GM18499 (cell line): ENCODE results near the gene GADD45G.

Source experiments
- ATAC-seq: cut with Tn5 transposase; IDR thresholded peaks from one replicate; pipeline ENCODE4 v1.9.1; 2021; ENCODE audit warnings: moderate number of reproducible peaks; ENCODE audit not compliant: insufficient read depth, unreplicated experiment

The GADD45G gene

DNA sequence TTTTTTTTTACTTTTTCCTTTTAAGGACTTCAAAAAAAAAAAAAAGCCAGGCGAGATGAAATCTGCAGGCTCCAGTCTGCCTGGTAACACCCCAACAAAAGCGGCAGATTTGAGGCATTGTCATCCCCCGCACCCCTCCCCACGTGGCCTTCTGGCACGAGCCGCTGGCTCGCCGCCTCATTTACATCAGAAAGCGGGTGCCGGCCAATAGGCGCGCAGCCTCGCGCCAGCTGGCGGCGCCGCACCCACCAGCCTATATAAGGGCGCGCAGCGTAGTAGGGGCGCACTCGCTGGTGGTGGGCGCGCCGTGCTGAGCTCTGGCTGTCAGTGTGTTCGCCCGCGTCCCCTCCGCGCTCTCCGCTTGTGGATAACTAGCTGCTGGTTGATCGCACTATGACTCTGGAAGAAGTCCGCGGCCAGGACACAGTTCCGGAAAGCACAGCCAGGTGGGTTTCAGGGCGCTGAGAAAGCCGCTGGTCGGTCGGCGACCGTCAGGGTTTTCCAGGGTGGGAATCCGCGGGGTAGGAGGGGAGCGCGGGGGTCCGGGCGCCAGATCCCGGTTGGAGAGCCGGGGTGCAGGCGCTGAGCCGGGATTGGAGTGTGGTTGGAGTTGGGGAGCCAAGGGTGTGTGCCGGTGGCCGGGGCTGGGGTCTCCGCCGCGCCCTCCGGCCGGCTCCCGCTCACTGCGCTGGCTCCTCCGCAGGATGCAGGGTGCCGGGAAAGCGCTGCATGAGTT, at the start of gene GADD45G:
TSS of gene GADD45G (plus strand) at position 284 of the 736 bp plus-strand sequence. CDS start at position 394, 110 bp downstream.
- ATAC-seq, result no peak

- ATAC-seq, result no peak
Measured at GRCh38 chr9:89555036-89555415, 49.8 kb upstream of the GADD45G start.

GRCh38 chr9:89555451-89556375, 49.1 kb upstream of the GADD45G start:
- no peak for ATAC-seq

GRCh38 chr9:89558196-89558899, 46.5 kb upstream of the GADD45G start:
- ATAC-seq, result no peak

GRCh38 chr9:89558948-89559347, 45.9 kb upstream of the GADD45G start:
- no peak for ATAC-seq

GRCh38 chr9:89562186-89562814, 42.5 kb upstream of the GADD45G start:
- no peak for ATAC-seq

DNA sequence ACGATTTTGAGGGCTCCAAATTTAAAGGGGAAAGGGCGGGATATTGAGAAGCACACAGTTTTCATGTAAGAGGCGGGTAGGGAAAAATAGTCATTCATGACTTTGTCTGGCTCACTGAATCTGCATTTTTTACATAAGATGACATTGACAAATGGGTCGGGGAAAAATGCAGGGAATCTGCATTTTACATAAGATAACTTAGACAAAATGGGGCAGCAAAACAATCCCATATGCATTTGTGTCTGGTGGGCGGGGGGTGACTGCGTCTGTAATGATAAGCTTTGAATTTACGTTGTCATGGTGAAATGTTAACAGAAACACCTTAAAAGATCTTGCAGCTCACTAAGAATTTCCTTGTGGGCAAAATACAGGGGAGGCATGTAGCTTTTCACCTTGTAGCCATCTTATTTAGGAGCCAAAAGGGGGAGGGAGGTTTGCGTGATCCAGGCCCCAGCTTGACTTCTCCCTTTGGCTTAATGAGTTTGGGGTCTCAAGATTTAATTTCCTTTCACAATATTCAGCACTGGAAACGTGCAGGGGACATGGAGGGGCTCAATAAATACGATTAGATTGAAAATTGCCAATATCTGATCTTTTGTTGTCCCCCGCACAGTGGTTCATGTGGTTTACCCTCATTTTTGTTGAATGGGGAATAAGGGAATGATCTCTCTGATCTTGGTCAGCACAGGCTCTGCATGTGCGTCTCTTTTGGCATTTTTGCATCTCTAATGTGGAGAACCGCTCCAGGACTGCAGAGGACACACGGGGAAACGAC, 41.1 kb upstream of the GADD45G start:
- no peak for ATAC-seq

DNA sequence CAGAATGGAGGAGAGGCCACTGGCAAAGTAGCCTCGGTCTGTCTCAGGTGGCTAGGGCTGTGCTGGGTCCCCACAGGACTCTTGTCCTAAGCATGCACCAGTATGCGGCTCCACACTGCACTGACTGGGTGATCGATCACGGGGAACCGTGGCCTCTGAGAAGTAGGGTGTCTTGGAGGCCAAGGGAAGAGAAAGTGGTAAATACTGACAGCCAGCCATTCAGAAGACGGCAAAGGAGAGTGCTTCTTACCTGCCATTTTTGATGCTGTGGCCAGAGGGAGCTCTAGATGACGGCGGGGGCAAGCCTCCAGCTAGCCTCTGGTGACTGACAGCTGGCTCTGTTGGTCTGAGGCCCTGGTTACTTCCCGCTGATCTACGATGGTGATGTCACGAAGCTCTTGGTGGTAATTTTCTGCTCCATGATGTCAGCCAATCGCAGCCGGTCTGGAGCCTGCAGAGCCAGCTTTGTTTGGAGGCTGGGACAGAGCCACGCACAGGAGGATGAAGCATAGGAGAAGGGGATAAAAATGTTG, 40.4 kb upstream of the GADD45G start:
- peak; percentile 60 for ATAC-seq

DNA sequence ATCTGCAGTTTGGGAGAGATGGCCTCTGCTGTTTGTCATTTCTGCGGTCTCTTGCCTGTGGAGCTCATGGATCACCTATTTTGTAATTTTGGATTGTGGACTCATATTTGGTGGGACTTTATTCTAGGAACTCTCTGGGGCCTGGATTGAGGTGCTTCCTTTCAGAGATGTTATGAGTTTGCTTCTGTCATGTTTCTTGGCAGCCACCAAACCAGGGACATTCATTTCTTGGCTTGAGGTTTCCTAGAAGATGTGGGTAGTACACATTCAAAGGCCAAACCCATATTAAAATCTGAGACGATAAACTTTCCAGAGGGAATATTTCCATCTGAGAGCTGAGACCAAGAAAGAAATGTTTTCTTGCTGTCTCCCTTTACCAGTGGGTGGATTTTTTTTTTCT, 37.2 kb upstream of the GADD45G start:
- no peak for ATAC-seq

DNA sequence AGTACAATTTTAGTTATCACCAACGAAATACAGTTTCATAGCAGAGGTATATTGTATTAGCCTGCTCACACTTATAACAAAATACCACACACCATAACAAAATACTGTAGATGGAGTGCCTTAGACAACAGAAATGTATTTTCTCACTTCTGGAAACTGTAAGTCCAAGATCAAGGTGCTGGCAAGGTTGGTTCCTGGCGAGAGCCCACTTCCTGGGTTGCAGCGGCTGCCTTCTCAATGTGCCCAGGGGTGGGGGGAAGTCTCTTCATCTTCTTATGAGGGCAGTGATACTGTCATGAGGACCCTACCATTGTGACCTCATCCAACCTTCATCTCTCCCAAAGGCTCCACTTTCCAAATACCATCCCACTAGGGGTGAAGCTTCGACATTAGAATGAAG, 30.5 kb upstream of the GADD45G start:
- ATAC-seq, result no peak

DNA sequence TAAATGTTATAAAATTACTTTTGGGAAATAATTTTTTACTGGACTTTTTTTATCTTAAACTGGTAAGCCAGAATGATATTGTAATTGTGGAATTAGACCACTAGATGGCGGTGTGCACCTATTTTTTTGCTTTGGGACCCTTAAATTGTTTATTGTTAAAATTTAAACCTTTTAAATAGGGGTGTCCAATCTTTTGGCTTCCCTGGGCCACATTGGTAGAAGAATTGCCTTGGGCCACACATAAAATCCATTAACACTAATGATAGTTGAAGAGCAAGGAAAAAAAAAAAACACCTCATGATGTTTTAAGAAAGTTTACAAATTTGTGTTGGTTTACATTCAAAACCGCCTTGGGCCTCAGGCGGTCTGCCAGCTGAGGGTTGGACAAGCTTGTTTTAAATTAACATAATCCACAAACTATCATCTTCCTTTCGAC, 28.4 kb upstream of the GADD45G start:
- no peak for ATAC-seq

- ATAC-seq, result no peak
Measured at GRCh38 chr9:89577363-89577762, 27.4 kb upstream of the GADD45G start.

DNA sequence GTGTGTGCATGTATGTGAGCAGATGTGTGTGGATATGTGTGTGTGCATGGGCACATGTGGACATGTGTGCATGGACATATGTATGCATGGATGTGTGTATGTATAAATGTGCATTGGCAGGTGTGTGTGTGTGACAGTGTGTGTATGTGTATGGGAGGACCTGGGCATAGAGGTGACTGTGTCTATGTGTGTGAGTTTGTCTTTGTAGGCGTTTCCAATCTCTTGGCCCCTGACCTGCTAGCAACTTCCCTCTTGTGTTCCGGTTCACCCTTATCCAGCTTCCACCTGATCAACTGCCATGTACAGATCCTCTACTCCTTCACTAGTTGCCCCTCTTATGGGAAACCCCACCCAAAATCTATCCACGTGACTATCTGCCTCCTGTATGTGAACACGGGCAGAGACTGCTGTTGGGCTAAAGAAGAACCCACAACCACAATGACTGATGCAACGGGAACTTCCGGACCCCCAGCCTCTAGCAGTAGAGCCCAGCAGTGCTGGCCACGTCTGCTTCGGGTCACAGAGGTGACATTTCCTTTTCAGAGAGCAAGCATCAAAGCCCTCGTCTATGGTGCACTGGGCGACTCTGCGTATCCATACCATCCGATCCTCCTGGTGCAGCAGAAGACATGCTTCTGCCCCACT, 24.9 kb upstream of the GADD45G start:
- no peak for ATAC-seq

DNA sequence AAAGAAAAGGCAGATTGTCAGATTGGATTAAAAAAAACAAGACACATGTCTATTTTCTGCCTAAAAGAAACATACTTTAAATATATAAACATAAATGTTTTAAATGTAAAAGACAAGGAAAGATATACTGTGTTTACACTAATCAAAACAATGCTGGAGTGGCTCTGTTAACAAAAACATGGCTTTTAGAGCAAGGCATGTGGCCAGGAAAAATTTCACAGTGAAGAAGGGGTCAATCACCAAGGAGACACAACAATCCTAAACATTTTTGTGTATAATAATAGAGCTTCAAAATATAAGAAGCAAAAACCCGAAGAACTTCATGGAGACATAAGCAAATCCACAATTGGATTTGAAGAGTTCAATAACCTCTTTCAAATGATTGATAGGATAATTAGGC, 18.5 kb upstream of the GADD45G start:
- ATAC-seq, result no peak

DNA sequence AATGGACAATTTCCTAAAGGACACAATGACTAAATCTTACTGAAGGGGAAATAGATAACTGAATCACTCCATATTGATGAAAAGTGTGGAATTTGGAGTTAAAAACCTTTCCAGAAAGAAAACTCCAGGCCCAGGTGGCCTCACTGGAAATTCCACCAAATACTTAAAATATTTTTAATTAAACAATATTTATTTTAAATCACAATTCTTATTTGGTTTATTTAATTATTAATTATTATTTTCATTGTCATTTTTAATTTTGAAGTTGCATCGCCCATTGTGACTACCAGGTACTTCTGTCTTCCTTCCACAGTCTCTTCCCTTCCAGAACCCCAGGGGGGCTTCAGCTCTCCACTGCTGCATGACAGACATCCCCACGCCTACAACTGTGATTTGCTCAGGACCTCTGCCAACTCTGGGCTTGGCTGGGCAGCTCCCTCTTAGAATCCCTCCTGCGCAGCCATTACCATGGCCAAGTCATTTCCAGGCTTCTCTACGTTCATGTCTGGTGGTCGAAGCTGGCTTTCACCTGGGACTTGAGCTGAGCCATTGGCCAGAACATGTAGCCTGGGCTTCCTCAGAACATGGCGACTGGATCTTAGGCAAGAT, 16.4 kb upstream of the GADD45G start:
- ATAC-seq, result no peak

- ATAC-seq, result no peak
Measured at GRCh38 chr9:89590415-89590814, 14.4 kb upstream of the GADD45G start.

- ATAC-seq, result no peak
Measured at GRCh38 chr9:89591274-89592212, 13.3 kb upstream of the GADD45G start.
